Erythroblast (primary cell): Measurements from ENCODE around the gene LIME1.
"Not testable (repeated sequence)": the region's sequence is repeated elsewhere in the genome, so short reads cannot be mapped to it uniquely, and the experiment has no call there.

Experiments
- DNase-seq, 2 experiments: peaks; one replicate each; lab custom pipeline; 2025; lab: John Stamatoyannopoulos, UW
- GATA1 ChIP-seq: IDR thresholded peaks from 2 replicates; pipeline ENCODE4 v1.6.1; 2011; ENCODE audit warnings: low read depth, mild to moderate bottlenecking, control low read depth, low read length, moderate library complexity
- POLR2A ChIP-seq: IDR thresholded peaks from 2 replicates; pipeline ENCODE4 v1.6.1; 2011; ENCODE audit warnings: mild to moderate bottlenecking, low read length

LIME1 gene

GRCh38 chr20:63767886-63768285 lies 31.4 kb downstream of the LIME1 start:
- no peak for DNase-seq
- TF ChIP-seq GATA1 (no peak), POLR2A (no peak)

- DNase-seq: no peak
- TF ChIP-seq POLR2A (no peak), GATA1 (no peak)
Observed at GRCh38 chr20:63768591-63769515, 32.4 kb downstream of the LIME1 start.

GRCh38 chr20:63769891-63770474 lies 33.5 kb downstream of the LIME1 start:
- TF ChIP-seq POLR2A (no peak), GATA1 (no peak)
- no peak for DNase-seq

GRCh38 chr20:63771046-63771707 lies 34.7 kb downstream of the LIME1 start:
- TF ChIP-seq GATA1 (no peak), POLR2A (no peak)
- no peak for DNase-seq

GRCh38 chr20:63772781-63773518 lies 36.5 kb downstream of the LIME1 start:
- no peak for DNase-seq
- TF ChIP-seq GATA1: no peak
- TF ChIP-seq POLR2A: no peak

- no peak for DNase-seq
- TF ChIP-seq POLR2A (no peak), GATA1 (no peak)
Observed at GRCh38 chr20:63773571-63774241, 37.2 kb downstream of the LIME1 start.

GRCh38 chr20:63774306-63774705 lies 37.8 kb downstream of the LIME1 start:
- TF ChIP-seq GATA1 (no peak), POLR2A (no peak)
- no peak for DNase-seq

GRCh38 chr20:63775096-63775978 lies 38.9 kb downstream of the LIME1 start:
- no peak for TF ChIP-seq GATA1
- TF ChIP-seq POLR2A: no peak
- DNase-seq: peak; percentile 32 to 54

- DNase-seq: not testable (repeated sequence)
Observed at GRCh38 chr20:63776875-63777274, 40.4 kb downstream of the LIME1 start.

GRCh38 chr20:63777614-63778013 lies 41.1 kb downstream of the LIME1 start:
- DNase-seq: no peak
- TF ChIP-seq GATA1: no peak
- no peak for TF ChIP-seq POLR2A

- no peak for TF ChIP-seq GATA1
- TF ChIP-seq POLR2A: no peak
- no peak for DNase-seq
Observed at GRCh38 chr20:63778034-63778752, 41.7 kb downstream of the LIME1 start.
